Activated CD8-positive, alpha-beta memory T cell treated with anti-CD3 and anti-CD28 coated beads, Interleukin-2, amount 50 U/mL, for 24 hours (primary cell): ENCODE data around the gene DESI2.
"Not testable (repeated sequence)": the region's sequence is repeated elsewhere in the genome, so short reads cannot be mapped to it uniquely, and the experiment has no call there.

ENCODE experiments used
- DNase-seq: peaks from one replicate; pipeline ENCODE4 v3.0.0-alpha.2; 2020; ENCODE audit errors: extremely low read depth

Gene DESI2

DNA sequence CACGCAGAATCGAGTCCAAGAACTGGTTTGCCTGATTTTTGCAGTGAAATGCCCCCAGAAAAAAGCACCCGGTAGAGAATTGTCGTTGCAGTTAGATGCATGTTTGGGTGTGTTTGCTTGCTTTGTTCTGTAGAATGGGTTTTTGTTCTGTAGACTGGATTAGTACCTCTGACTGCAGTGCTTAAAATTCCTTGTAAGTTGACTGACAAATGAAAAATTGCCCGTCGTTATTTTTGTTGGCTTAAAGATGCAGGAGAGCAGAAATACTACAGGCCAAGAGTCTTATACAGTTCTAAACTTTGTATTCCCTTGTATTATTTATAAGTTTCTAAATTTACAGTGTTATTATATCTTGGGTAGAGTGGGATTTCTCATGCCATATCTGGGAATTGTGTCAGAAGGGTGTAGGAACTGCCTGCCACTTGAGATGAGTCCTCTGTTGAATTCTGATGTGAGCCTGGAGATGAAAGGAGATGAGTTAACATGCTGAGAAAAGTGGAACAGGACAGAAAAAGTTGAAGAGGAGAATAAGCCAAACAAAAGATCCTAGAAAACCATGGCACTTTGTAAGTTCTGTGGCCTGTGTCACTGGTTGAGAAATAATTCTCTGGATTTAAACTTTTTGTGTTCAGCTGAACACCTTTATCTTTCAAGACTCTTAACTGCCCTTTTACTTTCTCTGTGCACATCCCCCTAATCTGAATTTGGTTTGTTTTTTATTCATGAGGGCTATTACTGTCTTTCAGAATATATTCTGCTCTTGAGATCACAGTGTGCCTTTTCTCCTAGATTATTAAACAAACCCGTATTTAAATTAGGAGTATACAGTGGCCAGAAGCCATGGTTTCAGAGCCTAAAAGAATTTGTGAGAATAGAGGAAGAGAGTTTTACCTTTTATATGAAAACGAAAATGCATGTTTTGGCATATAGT lies 1.4 kb downstream of the DESI2 start:
- DNase-seq, result no peak

DNA sequence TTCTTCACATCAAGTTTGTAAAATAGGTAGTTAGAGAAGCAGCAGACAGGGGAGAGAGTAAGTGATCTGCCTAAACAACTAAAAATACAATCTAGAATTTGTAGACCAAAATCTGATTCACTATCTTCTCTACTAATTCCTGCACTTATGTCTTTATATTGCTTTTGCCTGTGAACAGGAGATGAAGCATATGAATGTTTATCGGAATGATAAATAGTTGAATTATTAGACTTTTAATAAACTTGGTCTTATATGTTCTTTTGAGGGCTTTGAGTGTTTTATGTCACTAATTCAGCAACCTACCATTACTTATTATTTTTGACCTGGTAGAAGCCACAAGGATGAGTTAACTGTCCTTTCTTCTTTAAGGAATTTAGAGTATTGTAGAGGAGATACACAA lies 2.3 kb downstream of the DESI2 start:
- no peak for DNase-seq

DNA sequence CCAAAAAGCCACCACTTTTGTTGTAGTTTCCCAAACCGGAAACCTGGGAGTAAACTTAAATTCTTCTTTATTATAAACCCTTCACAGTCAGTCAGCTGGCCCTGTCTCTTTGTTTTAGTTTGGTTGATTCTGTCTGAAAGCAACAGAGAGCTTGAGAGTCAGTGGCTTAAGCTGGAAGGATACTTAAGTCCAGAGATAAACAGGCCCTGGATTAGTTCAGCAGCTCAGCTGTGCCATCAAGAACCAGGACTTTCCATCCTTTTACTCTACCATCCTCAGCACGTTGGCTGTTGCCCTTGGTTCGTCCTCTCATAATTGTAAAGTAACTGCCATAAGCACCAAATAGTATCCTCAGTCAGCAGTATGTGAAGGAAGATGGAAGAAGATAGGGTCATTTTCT lies 4.5 kb downstream of the DESI2 start:
- DNase-seq, result no peak

DNA sequence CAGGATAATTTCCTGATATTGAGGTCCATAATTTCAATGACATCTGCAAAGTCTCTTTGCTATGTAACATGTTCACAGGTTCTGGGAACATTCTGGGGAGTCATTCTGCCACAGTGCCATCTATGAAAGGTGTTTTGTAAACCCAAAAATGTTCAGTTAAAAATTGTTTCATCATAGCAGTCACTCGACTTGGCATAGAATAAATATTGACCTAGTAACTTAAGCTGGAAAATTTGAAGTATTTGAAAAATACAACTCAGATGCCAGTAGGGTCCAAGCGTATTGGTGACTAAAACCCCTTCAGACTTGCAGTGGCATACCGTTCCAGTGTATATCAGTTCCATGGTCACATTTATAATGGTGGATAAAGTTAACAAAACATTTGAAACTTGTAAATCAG lies 6.8 kb downstream of the DESI2 start:
- no peak for DNase-seq

DNA sequence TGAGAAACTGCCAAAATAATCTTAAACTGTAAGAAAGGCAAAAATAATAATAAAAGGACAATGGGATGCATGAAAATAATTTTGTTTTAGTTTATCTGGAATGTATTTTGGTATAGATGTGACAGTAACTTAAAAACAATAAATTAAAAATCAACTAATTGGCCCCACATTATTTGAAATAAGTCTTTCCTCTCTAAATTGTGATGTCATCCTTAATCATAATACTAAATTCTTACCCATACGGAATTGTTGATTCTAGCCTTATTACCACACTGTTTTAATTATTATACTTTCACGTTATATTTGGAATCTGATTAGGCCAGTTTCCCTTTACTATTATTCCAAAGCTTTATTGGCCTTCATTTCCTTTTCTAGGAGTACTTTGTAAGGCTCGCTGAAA lies 7.7 kb downstream of the DESI2 start:
- DNase-seq, result no peak

DNA sequence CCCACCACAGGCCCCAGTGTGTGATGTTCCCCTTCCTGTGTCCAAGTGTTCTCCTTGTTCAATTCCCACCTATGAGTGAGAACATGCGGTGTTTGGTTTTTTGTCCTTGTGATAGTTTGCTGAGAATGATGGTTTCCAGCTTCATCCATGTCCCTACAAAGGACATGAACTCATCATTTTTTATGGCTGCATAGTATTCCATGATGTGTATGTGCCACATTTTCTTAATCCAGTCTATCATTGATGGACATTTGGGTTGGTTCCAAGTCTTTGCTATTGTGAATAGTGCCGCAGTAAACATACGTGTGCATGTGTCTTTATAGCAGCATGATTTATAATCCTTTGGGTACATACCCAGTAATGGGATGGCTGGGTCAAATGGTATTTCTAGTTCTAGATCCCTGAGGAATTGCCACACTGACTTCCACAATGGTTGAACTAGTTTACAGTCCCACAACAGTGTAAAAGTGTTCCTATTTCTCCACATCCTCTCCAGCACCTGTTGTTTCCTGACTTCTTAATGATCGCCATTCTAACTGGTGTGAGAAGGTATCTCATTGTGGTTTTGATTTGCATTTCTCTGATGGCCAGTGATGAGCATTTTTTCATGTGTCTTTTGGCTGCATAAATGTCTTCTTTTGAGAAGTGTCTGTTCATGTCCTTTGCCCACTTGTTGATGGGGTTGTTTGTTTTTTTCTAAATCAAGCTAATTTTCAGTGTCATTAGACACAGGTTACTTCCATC lies 8.8 kb downstream of the DESI2 start:
- DNase-seq, result not testable (repeated sequence)

DNA sequence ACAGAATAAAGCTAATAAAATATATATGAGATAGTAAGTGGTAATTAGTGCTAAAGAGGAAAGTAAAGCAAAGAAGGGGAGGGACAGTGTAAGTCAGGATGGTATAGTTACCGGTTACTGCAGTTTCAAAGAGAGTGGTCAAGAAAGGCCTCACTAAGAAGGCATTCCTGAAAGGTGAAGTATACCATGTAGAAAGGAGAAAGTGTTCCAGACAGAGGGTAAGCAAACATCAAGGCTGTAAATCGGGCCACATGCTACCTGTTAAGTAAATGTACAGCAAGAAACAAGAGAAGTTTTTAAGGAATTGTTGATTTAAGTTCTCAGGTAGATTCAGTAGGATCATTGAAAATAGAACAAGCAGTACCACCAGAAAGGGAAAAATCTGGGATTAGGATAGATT lies 9.7 kb downstream of the DESI2 start:
- no peak for DNase-seq

DNA sequence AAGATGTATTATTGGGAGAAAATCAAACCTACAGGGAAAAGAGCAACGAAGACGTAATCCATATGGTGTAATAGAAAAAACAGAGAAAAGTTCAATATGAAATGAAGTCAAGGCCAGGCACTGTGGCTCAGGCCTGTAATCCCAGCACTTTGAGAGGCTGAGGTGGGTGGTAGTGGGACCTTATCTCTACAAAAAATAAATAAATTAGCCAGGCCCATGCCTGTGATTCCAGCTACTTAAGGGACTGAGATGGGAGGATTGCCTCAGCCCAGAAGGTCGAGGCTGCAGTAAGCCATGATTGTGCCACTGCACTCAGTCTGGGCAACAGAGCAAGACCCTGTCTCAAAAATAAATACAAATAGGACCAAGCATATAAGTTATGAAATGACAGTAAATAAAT lies 11.4 kb downstream of the DESI2 start:
- DNase-seq, result no peak

DNA sequence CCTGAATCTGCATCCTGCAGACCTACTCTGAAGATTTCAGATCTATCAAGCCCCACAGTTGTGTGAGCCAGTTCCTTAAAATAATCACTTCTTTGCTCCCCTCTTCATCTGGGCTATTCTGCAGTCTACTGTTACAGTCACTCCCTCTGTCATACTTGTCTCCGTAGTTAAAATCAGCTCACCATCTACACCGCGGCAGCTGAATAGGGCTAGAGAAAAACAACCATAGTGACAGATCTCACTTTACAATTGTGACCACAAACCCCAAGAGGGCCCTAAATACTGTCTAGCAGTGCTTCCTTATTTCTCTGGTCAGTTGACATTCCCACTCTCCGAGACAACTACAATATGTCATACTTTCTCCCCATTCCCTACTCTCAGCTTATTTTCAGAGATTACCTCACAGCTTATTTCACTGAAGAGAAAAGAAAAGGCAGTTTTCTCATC lies 12.9 kb downstream of the DESI2 start:
- no peak for DNase-seq

DNA sequence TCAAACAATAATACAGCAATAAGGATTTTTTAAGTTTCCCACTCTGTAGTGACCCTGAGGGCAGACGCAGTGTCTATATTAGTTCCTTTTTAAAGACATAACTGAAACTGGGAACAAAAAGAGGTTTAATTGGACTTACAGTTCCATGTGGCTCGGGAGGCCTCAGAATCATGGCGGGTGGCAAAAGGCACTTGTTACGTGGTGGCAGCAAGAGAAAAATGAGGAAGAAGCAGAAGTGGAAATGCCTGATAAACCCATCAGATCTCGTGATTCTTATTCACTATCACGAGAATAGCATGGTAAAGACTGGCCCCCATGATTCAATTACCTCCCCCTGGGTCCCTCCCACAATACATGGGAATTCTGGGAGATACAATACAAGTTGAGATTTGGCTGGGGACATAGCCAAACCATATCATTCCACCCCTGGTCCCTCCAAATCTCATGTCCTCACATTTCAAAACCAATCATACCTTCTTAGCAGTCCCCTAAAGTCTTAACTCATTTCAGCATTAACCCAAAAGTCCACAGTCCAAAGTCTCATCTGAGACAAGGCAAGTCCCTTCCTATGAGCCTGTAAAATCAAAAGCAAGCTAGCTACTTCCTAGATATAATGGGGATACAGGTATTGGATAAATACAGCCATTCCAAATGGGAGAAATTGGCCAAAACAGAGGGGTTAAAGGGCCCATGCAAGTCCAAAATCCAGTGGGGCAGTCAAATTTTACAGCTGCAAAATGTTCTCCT lies 13.9 kb downstream of the DESI2 start:
- DNase-seq, result not testable (repeated sequence)

DNA sequence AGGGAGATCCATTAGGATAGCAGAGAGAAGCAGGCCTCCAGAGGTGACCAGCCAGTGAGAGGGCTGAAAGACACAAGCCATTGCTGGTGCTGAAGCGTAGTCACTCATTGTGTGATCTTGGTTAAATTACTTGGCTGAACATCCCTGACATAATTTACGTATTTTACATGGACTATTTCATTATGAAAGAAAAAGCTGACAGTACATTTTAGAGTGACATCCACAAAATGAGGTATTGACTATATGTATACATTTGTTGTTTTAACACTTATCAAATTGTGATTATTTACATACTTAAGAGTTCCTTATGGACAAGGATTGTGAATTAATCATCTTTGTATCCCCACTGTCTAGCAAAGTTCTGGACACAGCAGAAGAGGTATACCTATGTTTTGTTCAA lies 14.9 kb downstream of the DESI2 start:
- DNase-seq, result no peak

DNA sequence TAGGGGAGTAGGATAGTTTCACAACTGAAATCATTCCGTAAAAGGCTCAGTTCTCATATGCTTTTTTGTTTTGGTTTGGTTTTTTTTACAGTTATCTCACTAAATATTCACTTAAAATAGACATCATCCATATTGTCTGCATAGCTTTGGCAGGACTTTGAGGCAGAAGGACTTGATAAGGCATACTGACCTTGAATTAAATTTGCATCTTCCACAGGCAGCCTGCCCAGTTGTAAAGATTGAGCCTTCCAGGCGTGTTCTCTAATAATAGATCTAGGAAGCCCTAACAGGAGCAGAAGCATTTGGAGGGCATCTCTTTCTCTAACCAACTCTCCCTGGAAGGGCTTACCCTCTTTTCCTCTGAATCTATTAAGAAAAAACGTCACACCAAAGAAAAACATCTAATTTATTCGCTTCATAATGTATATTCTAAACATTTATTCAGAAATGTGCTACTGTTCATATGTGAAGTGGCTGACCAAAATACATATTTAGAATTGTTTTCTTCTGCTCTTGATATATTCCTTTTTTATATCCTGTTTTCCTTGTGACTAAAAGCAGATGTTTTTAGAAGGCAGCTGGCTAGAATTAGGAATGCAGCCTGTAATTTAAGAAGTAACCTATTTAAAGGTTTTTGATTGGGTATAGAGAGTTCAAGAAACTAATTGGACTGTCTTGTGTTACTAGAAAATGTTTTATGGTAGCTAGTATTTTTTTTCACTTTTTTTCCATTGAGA lies 20.2 kb downstream of the DESI2 start:
- DNase-seq, result no peak

DNA sequence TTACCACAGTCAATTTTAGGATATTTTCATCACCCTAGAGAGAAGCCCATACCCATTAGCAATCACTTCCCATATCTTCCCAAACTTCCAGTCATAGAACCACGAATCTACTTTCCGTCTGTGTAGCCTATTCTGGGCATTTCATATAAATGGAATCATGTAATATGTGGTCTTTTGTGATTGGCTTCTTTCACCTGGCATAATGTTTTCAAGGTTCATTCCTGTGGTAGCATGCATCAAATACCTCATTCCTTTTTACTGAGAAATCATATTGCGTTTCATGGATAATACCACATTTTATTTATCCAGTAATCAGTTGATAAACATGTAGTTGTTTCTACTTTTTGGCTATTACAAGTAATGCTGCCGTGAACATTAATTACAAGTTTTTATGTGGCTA lies 21.5 kb downstream of the DESI2 start:
- DNase-seq, result no peak

DNA sequence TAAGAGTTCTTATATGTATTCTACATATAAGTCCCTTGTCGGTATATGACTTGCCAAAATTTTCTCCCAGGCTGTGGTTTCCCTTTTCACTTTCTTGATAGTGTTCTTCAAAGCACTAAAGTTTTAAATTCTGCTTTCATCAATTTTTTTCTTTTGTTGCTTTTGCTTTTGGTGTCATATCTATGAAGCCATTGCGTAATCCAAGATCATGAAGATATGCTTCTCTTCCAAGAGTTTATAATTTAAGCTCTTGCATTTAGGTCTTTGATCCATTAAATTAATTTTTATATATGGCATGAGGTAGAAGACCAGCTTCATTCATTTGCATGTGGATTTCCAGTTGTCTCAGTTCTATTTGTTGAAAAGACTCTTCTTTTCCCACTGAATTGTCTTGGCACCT lies 22.2 kb downstream of the DESI2 start:
- no peak for DNase-seq

DNA sequence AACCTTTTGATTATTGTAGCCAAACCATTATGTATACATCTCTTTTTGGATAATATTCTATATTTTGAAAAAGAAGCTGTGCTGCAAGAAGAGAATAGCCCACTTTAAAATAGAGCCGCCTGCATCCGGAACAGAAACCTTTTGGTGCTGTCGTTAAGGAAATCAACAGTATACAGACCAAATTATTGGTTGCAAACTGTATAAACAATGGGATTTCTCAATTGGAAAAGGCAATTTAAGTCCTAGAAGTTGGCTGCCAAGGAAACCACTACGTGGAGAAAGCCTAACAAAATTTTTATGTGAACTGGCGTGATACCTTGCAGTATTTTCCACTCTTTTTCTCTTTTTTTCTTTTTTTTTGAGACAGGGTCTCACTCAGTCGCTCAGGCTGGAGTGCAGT lies 25.8 kb downstream of the DESI2 start:
- no peak for DNase-seq

DNA sequence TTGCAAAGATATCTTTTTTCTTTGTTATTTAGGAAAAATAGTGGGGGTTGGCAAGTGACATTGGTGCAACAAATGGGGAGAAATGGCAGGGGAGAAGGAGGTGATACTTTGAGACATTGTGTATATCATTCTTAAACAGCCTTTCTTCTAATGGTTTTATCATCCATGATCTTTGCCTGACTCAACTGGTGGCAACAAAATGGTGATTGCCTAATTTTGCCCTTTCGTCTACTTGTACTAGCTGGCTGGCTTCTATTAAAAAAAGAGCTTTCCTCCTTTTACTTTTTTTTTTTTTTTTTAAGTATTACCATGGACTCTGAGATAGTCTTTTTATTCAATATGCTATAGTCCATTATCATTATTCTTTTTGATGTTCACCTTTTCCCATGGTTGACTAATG lies 27.7 kb downstream of the DESI2 start:
- no peak for DNase-seq

DNA sequence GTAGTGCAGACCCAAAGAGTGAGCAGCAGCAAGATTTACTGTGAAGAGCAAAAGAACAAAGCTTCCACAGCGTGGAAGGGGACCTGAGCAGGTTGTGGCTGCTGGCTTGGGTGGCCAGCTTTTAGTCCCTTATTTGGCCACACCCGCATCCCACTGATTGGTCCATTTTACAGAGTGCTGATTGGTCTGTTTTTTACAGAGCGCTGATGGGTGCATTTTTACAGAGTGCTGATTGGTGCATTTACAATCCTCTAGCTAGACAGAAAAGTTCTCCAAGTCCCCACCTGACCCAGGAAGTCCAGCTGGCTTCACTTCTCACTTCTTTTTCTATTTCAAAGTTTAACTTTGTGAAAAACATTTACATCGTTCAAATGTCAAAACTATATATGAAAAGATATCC lies 29.2 kb downstream of the DESI2 start:
- DNase-seq, result not testable (repeated sequence)

DNA sequence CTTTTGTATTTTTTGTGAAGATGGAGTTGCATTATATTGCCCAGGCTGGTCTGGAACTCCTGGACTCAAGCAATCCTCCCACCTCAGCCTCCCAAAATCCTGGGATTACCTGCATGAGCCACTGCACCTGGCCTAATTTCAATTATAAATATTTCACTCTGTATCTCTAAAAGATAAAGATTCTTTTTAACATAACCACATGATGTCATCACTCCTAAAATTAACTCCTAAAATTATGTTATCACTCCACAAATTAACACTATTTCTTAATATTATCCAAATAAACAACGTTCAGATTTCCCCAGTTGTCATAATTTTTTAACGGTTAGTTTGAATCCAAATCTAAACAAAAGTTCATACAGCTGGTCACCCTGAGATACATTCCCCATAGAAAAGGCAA lies 43.0 kb downstream of the DESI2 start:
- no peak for DNase-seq

DNA sequence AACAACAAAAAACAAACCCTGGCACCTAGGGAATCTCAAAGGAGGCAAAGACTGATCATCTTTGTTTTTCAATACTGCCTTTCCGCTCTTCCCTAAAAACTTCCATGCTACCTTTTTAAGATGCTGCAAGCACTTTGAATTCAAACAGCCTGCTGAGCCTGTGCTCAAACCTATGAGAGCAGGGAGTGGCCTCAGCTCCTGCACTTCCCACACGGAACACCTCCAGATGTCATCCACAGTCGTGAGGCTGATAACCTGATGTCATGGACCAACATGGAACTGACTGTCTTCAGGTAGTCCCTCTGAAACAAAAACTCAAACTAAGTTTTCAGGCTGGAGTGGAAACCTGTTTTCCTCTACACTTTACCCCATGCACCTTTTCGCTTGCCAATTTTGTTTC lies 46.8 kb downstream of the DESI2 start:
- no peak for DNase-seq

DNA sequence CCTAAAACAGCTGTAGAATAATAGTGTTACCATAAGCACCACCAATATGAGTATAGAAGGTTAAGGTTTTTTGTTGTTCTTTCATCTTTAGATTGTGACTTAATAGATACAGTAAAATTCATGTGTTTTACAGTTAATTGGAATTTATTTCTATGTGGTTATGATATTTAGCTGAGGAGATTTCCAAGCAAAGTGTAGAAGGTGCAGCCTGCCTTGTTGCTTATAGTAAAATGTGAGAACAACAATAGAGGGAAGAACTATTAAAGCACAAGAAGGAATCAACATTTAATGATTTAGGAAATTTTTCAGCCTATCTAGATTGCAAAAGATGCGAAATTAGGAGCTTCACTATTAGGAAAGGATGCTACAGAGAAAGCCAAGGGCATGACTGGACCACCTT lies 47.9 kb downstream of the DESI2 start:
- DNase-seq, result no peak

DNA sequence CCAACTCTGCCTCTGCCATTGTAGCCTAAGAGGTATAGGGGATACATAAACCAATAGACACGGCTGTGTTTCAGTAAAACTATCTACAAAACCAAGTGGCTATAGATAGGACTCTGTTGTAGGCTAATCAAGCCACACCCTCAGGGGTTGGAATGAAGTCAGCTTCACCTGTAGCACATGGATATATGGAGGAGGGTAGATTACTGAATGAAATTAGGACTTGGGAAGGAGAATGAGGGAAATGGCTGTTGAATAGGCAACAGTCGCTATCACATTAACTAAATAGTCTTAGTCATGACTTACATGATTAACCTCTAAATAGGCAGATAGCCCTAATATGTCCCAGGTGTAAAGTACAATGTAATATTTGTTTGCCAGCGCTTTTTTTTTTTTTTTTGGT lies 49.7 kb downstream of the DESI2 start:
- no peak for DNase-seq

DNA sequence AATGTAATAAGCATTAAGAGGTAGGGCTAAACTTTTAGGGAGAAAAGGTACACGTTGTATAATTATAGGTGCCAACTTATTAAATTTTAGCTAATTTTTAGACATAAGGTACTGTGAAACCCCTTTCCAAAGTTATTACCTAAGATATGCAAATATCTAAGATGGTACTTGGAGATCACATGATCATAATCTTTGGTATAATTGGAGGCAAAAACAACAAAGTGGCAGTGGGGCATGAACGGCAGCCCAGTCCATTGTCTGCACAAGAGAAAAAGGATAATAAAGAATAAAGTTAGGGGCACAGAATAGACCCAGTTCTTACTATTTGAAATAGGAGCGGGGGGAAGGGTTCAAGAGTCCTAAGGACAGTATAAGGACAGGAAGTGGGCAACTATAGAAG lies 51.2 kb downstream of the DESI2 start:
- DNase-seq, result no peak
